Activated naive CD8-positive, alpha-beta T cell treated with anti-CD3 and anti-CD28 coated beads, Interleukin-2, amount 50 U/mL, for 16 hours (primary cell): ENCODE data around the gene SLC22A7.
"Not testable (repeated sequence)": the region's sequence is repeated elsewhere in the genome, so short reads cannot be mapped to it uniquely, and the experiment has no call there.

Experiments used
- DNase-seq: peaks from one replicate; pipeline ENCODE4 v3.0.0-alpha.2; 2020; ENCODE audit warnings: low read depth, low spot score

SLC22A7 gene

GRCh38 chr6:43301081-43301870 is 3.2 kb downstream of the SLC22A7 start:
- DNase-seq: no peak

- no peak for DNase-seq
Measured at GRCh38 chr6:43302126-43302525, 4.1 kb downstream of the SLC22A7 start.

GRCh38 chr6:43303006-43303405 is 4.9 kb downstream of the SLC22A7 start:
- not testable (repeated sequence) for DNase-seq

GRCh38 chr6:43303751-43304331 is 5.8 kb downstream of the SLC22A7 start:
- no peak for DNase-seq

- no peak for DNase-seq
Measured at GRCh38 chr6:43304361-43304760, 6.3 kb downstream of the SLC22A7 start.

GRCh38 chr6:43304882-43305281 is 6.8 kb downstream of the SLC22A7 start:
- DNase-seq: no peak

- no peak for DNase-seq
Measured at GRCh38 chr6:43306086-43306485, 8.0 kb downstream of the SLC22A7 start.

GRCh38 chr6:43307451-43308100 is 9.5 kb downstream of the SLC22A7 start:
- no peak for DNase-seq

- no peak for DNase-seq
Measured at GRCh38 chr6:43308101-43308989, 10.3 kb downstream of the SLC22A7 start, which contains the start of gene CRIP3. CRIP3 (minus strand) TSS chr6:43308826; CDS start chr6:43308792, 34 bp downstream.

- DNase-seq: no peak
Measured at GRCh38 chr6:43308990-43309477, 11.0 kb downstream of the SLC22A7 start.

- no peak for DNase-seq
Measured at GRCh38 chr6:43310134-43310533, 12.1 kb downstream of the SLC22A7 start.

GRCh38 chr6:43310624-43311023 is 12.6 kb downstream of the SLC22A7 start:
- DNase-seq: no peak

- no peak for DNase-seq
Measured at GRCh38 chr6:43311666-43312065, 13.6 kb downstream of the SLC22A7 start.

- no peak for DNase-seq
Measured at GRCh38 chr6:43313813-43314212, 15.8 kb downstream of the SLC22A7 start.

- DNase-seq: no peak
Measured at GRCh38 chr6:43318011-43318410, 20.0 kb downstream of the SLC22A7 start.

GRCh38 chr6:43325876-43326275 is 27.8 kb downstream of the SLC22A7 start:
- no peak for DNase-seq

GRCh38 chr6:43328528-43328927 is 30.5 kb downstream of the SLC22A7 start:
- no peak for DNase-seq

GRCh38 chr6:43331470-43331869 is 33.4 kb downstream of the SLC22A7 start:
- DNase-seq: no peak

- no peak for DNase-seq
Measured at GRCh38 chr6:43331891-43332290, 33.8 kb downstream of the SLC22A7 start.

GRCh38 chr6:43334466-43335095 is 36.5 kb downstream of the SLC22A7 start:
- no peak for DNase-seq

GRCh38 chr6:43335469-43335868 is 37.4 kb downstream of the SLC22A7 start:
- no peak for DNase-seq
